H1 (cell line): ENCODE data around the gene TDRKH. TPM values are rescaled to one million over a fixed set of nuclear protein-coding genes. Genes with fewer than 3 reads are reported as not detected.

ENCODE experiments used
- BCL11A ChIP-seq, 2 experiments: IDR thresholded peaks; one replicate each; pipeline ENCODE4 v1.6.1; 2011; ENCODE audit warnings: low read depth in 2 of 2, low read length in 2 of 2, mild to moderate bottlenecking in 2 of 2
- CEBPB ChIP-seq: IDR thresholded peaks from 2 replicates; pipeline ENCODE4 v1.6.1; 2012; ENCODE audit warnings: low read depth, low read length
- HDAC2 ChIP-seq, 2 experiments: fragments of 300-600 bp in 1 of 2; sonication (generic) in 1 of 2; IDR thresholded peaks; 2 replicates each; pipeline ENCODE4 v1.6.1; 2011 to 2012; ENCODE audit warnings: low read depth in 2 of 2, low read length in 2 of 2, mild to moderate bottlenecking in 2 of 2, moderate library complexity in 2 of 2, borderline replicate concordance in 1 of 2, inconsistent platforms in 1 of 2
- KDM4A ChIP-seq: IDR thresholded peaks from one replicate; pipeline ENCODE4 v1.7.1; 2012; ENCODE audit warnings: low read depth, mild to moderate bottlenecking, moderate library complexity, low read length, inconsistent platforms; ENCODE audit not compliant: severe bottlenecking
- SIRT6 ChIP-seq: IDR thresholded peaks from one replicate; pipeline ENCODE4 v1.7.1; 2012; ENCODE audit warnings: low read length, inconsistent platforms
- polyA plus RNA-seq, 7 experiments: library from polyadenylated mRNA; depleted of rRNA in 3 of 7; stranded (reverse) in 5 of 7; unstranded in 2 of 7; fragments of >200 nt in 5 of 7; fragments of 200-250 nt in 2 of 7; gene quantifications; 1 replicate in 5 of 7; 2 replicates in 1 of 7; 4 replicates in 1 of 7; pipeline versions ENCODE4 v1.2.1 to v1.2.3, GENCODE V29; 2011 to 2013; ENCODE audit warnings: missing spikeins in 2 of 7, mixed read lengths in 2 of 7
- total RNA-seq: library from RNA; stranded (reverse); fragmentation: NEBNext Ultra II Directional; extraction: Animal tissue kit (Norgen Biotek cat#: 25700); gene quantifications from 2 replicates; pipeline ENCODE4 v1.2.1, GENCODE V29; 2021

The TDRKH gene
- total and polyA plus RNA-seq, 2 of the 8 experiments (the other 6 are each of a cell fraction or from before 2014, with no cell fraction given) = 9.9 to 26.1 TPM

DNA sequence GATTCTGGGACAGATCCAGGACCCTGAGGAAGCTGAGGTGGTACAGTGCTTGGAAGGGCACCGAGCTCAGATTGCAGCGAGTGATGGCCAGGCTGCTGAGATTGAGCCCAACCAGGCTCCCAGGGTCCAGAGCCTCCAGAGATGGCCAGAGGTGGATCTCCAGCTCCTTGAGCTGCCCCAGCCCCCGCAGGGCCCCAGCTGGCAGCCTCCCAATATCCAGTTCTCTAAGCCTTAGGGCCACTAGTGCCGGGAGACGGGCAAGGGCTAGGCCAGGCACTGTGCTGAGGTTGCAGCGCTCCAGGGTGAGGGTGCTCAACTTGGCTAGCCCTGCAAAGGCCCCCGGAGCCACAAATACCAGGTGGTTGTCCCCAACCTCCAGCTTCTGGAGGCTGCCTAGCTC is 11.5 kb upstream of the TDRKH start (continued):
- TF ChIP-seq HDAC2 (IDR thresholded peaks at IDR 0.05; ENCODE audit: borderline replicate concordance in 1 of 2, low read depth in 2 of 2, low read length in 2 of 2) (no peak), CEBPB (no peak), BCL11A (IDR thresholded peaks at IDR 0.05; ENCODE audit: low read depth in 2 of 2, low read length in 2 of 2) (no peak), KDM4A (no peak), SIRT6 (no peak)
